ENCODE data around the gene AKAP7.

DNA sequence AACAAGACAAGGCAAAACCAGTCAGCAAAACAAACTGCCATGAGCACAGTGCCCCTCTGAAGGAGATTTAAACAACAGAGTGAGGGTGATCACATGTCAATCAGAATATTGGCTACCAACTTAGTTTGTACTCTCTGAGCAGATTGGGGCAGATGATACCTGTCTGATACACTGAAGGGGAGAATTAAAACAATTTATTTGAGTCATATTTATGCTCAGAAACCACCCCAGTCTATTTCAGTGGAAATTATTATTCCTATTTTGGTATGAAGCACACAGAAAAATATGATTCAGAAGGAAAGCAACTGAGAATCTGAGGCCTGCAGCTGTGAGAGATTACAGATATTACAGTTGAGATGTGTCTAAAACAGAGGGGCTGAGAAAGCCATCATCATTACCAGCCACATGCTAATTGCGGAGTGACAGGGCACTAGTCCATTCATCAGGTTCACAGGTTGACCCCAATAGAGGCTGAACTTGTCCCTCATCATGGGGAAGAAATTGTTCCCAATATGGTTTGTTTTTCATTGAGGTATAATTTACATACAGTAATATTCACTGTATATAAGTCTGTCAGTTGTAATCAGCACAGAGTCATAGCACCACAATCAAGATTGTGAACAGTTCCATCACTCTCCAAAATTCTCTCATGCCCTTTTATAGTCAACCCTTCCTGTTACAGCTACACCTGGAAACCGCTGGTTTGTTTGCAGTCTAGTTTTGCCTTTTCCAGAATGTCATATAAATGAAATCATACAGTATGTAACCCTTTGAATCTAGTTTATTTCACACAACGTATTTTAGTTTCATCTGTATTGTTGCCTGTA lies 134.5 kb downstream of the AKAP7 start:
- TF ChIP-seq CTCF (IDR thresholded peaks at IDR 0.05) (no peak), EZH2phosphoT487 (IDR thresholded peaks at IDR 0.05) (no peak)
